ACC112 (cell line): Measurements from ENCODE around the gene OGDHL.
"Not testable (repeated sequence)": the region's sequence is repeated elsewhere in the genome, so short reads cannot be mapped to it uniquely, and the experiment has no call there.

ENCODE experiments used
- H2AFZ ChIP-seq: fragments of 200-600 bp; sonication (generic); one replicate; pipeline ENCODE4 v1.6.0; 2017; ENCODE audit warnings: antibody characterized with exemption, low read length; ENCODE audit not compliant: unreplicated experiment
- H3K27ac ChIP-seq: fragments of 200-600 bp; sonication (generic); 2 replicates; pipeline ENCODE4 v1.5.1; 2014; ENCODE audit warnings: low read depth, mild to moderate bottlenecking, antibody characterized with exemption, low read length, moderate library complexity
- H3K27me3 ChIP-seq: fragments of 200-600 bp; sonication (generic); 2 replicates; pipeline ENCODE4 v1.6.1; 2014; ENCODE audit warnings: mild to moderate bottlenecking, antibody characterized with exemption, low read length, moderate library complexity, mixed read lengths; ENCODE audit not compliant: insufficient read depth
- H3K36me3 ChIP-seq: fragments of 200-600 bp; sonication (generic); 2 replicates; pipeline ENCODE4 v1.6.1; 2016; ENCODE audit warnings: mild to moderate bottlenecking, antibody characterized with exemption, low read length, moderate library complexity, mixed read lengths; ENCODE audit not compliant: insufficient read depth
- H3K4me1 ChIP-seq: fragments of 200-600 bp; sonication (generic); one replicate; pipeline ENCODE4 v1.6.1; 2016; ENCODE audit warnings: low read length, mixed read lengths; ENCODE audit not compliant: insufficient read depth, unreplicated experiment, control insufficient read depth
- H3K4me3 ChIP-seq: fragments of 200-600 bp; sonication (generic); 2 replicates; pipeline ENCODE4 v1.5.1; 2014; ENCODE audit warnings: mild to moderate bottlenecking, low read depth, low read length
- H3K79me2 ChIP-seq: fragments of 200-600 bp; sonication (generic); one replicate; pipeline ENCODE4 v1.6.0; 2016; ENCODE audit warnings: low read length; ENCODE audit not compliant: control insufficient read depth, unreplicated experiment, insufficient read depth

OGDHL gene

GRCh38 chr10:49771046-49771445, 8.9 kb upstream of the OGDHL start:
- not testable (repeated sequence) for H3K4me1 ChIP-seq, H3K4me3 ChIP-seq, H3K36me3 ChIP-seq, H3K27ac ChIP-seq, H2AFZ ChIP-seq, H3K79me2 ChIP-seq
- peaks cover 96% of the 10 kb centered on the region for H3K27me3 ChIP-seq

- Histone ChIP-seq H3K36me3 (no peaks in the 10 kb centered on the region), H3K4me3 (no peak overlapping the region), H3K4me1 (no peaks in the 10 kb centered on the region), H2AFZ (no peak overlapping the region), H3K79me2 (no peaks in the 10 kb centered on the region), H3K27ac (no peak overlapping the region), H3K27me3 (peaks cover 84% of the 10 kb centered on the region)
Observed at GRCh38 chr10:49769692-49770091, 7.6 kb upstream of the OGDHL start.

DNA sequence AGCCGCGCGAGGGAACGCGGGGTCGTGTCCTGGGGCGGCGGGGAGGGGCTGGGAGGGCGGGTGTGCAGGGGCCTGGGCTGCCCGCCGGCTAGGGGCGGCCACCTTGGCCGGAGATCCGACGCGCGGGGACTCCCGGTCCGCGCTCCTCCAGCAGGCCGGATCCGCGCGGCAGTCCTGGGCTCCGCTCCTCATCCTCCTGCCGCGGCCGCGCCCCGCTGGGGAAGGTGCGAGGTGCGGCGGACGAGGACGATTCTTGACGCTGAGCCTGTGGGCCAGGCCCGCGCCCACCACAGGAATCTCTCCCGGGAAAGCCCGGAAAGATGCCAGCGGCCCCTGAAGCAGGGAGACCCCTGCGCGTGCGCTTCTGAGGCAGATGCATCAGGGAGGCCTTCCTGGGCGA, 6.6 kb upstream of the OGDHL start:
- Histone ChIP-seq H3K79me2 (no peaks in the 10 kb centered on the region), H3K4me1 (no peaks in the 10 kb centered on the region), H2AFZ (no peak overlapping the region), H3K27ac (no peak overlapping the region), H3K27me3 (peaks cover 83% of the 10 kb centered on the region), H3K36me3 (no peaks in the 10 kb centered on the region), H3K4me3 (no peak overlapping the region)

- Histone ChIP-seq H3K79me2 (no peaks in the 10 kb centered on the region), H3K4me1 (no peaks in the 10 kb centered on the region), H3K4me3 (no peak overlapping the region), H3K36me3 (no peaks in the 10 kb centered on the region), H3K27ac (no peak overlapping the region), H2AFZ (no peak overlapping the region), H3K27me3 (peaks cover 83% of the 10 kb centered on the region)
Observed at GRCh38 chr10:49768329-49768728, 6.2 kb upstream of the OGDHL start.

DNA sequence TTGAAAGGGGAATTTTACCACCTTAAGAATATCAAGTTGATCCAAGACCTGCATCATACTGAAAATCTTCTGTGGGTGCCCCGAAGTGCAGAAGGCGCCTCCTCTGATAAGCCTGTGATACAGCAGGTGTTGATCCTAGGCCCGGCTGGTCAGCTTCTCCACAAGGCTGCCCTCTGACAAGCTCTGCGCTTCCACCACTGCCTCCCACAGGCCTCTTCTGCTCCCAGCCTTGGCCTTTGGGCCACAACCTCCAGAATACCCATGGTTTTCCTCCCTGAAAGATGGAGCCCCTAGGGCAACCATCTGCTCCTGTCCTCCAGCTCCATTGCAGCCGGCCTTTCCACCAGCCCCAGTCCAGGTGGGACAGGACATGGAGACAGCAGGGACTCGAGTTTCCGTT, 5.6 kb upstream of the OGDHL start:
- Histone ChIP-seq H3K4me1 (no peaks in the 10 kb centered on the region), H2AFZ (no peak overlapping the region), H3K4me3 (no peak overlapping the region), H3K79me2 (no peaks in the 10 kb centered on the region), H3K36me3 (no peaks in the 10 kb centered on the region), H3K27me3 (peaks cover 83% of the 10 kb centered on the region), H3K27ac (no peak overlapping the region)

- Histone ChIP-seq H3K36me3 (no peaks in the 10 kb centered on the region), H3K4me3 (no peak overlapping the region), H3K4me1 (no peaks in the 10 kb centered on the region), H3K27ac (no peak overlapping the region), H3K27me3 (peaks cover 80% of the 10 kb centered on the region), H2AFZ (no peak overlapping the region), H3K79me2 (no peaks in the 10 kb centered on the region)
Observed at GRCh38 chr10:49766484-49766883, 4.4 kb upstream of the OGDHL start.

GRCh38 chr10:49762566-49762877, 399 bp upstream of the OGDHL start:
- H2AFZ ChIP-seq: no peak overlapping the region

GRCh38 chr10:49761201-49761788, 828 bp downstream of the OGDHL start:
- Histone ChIP-seq H3K4me1 (no peaks in the 10 kb centered on the region), H3K36me3 (no peaks in the 10 kb centered on the region), H3K4me3 (peak overlapping the region; percentile 77), H3K27me3 (peaks cover 61% of the 10 kb centered on the region), H3K27ac (no peak overlapping the region), H2AFZ (no peak overlapping the region), H3K79me2 (no peaks in the 10 kb centered on the region)

More at GRCh38 chr10:49762566-49762877, 399 bp upstream of the OGDHL start:
- Histone ChIP-seq H3K4me1 (no peaks in the 10 kb centered on the region), H3K27me3 (peaks cover 61% of the 10 kb centered on the region), H3K4me3 (peak overlapping the region; percentile 77), H3K79me2 (no peaks in the 10 kb centered on the region), H3K36me3 (no peaks in the 10 kb centered on the region), H3K27ac (no peak overlapping the region)

DNA sequence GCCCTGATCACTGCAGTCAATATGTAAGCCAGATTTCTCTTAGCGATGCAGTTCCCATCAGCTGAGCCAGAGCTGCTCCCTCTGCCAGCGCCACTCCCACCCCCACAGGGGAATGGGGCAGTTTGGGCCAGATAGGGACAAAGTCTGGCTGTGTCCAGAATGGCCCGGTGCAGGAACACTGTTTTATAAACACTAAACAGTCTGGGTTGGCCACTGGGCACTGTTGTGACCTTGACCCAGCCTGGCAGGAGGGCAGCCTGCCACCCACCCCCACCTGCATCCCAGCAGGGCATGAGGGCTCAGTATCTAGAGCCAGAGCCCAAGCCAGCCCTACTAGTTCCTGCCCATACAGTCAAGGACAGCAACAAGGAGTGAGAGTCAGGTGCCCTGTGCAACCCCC, 1.3 kb downstream of the OGDHL start:
- Histone ChIP-seq H3K79me2 (no peaks in the 10 kb centered on the region), H3K27me3 (peaks cover 65% of the 10 kb centered on the region), H2AFZ (no peak overlapping the region), H3K4me3 (no peak overlapping the region), H3K4me1 (no peaks in the 10 kb centered on the region), H3K27ac (no peak overlapping the region), H3K36me3 (no peaks in the 10 kb centered on the region)

DNA sequence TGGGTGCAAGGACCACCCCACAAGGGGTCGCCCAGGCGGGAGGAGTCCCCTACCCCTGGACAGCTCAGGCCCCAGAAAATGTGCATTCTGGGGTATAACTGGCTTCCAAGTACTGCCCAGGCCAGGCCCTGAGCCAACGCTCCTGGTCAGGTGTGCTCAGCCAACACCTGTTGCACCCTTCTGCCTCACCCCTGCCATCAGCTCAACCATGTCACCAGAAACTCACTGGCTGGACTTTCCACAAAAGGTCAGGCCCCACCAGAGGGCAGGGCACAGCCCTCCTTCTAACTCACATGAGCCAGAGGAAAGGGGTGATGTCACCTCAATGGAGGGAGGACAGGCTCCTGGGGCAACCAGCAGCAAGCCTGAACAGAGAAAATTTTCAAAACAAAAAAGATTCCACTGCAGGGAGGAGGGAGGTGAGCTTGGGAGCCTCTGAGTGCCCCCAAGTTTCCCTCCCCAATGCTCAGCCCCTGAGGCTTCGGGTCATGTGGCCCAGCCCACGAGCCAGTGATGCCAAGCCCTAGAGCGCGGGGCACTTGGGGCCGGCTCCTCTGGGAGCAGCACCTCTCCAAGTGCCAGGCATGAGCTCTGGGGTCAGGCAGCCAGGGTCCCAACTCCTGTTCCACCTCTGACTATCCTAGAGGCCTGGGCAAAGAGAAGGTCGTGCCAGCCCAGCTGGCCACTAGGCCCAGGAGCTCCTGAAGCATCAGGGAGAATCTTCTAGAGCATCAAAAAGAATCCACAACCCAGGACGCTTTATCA, 2.2 kb downstream of the OGDHL start:
- Histone ChIP-seq H3K36me3 (no peaks in the 10 kb centered on the region), H3K79me2 (no peaks in the 10 kb centered on the region), H3K27me3 (peaks cover 73% of the 10 kb centered on the region), H2AFZ (no peak overlapping the region), H3K27ac (no peak overlapping the region), H3K4me1 (no peaks in the 10 kb centered on the region), H3K4me3 (no peak overlapping the region)

DNA sequence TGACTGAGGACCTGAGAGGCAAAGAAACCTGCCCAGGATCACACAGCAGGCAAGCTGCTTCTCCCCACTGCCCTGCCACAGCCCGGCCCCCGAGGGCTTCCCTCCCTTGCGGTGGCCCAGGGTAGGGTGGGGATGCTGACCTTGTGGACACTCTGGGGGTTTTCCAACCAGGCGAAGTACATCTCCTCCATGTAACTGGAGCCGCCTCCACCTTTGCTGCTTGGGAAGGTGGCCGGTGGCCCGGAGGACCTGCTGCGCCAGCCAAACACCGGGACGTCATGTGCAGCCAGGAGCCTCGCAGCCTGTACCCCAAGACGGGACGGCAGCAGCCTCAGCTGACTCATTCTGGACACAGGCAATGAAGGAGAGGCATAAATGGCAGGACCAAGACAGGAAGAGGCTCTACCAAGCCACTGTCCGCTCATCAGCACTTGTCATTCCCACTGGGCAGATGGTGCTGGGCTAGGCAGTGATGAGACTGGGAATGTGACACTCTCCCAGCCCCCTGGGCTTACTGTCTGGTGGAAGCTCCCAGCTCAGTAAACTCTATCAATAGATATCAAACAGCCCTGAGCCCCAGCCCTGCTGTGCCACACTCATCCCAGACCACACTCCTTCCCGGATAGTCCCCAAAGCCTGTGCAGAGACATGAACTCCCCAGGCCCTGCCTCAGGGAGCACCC, 3.7 kb downstream of the OGDHL start:
- Histone ChIP-seq H3K36me3 (no peaks in the 10 kb centered on the region), H3K27me3 (peaks cover 73% of the 10 kb centered on the region), H2AFZ (no peak overlapping the region), H3K27ac (no peak overlapping the region), H3K4me3 (no peak overlapping the region), H3K4me1 (no peaks in the 10 kb centered on the region), H3K79me2 (no peaks in the 10 kb centered on the region)
